ENCODE results near the gene PPARG. TPM values are rescaled to one million over a fixed set of nuclear protein-coding genes. Genes with fewer than 3 reads are reported as not detected.

The PPARG gene
- total and polyA plus RNA-seq, 10 of the 15 experiments (the other 5 are each of a cell fraction or from before 2014, with no cell fraction given) = 0.06 to 0.86 (median 0.12) TPM; not detected in 5

- no peak for TF ChIP-seq BCLAF1 (IDR thresholded peaks at IDR 0.05)
- no peak for TF ChIP-seq CHD2 (IDR thresholded peaks at IDR 0.05; ENCODE audit: borderline replicate concordance, low read depth, low read length)
Observed at GRCh38 chr3:12369598-12369997, 80.7 kb downstream of the PPARG start (continued).

GRCh38 chr3:12370758-12371157, 81.9 kb downstream of the PPARG start:
- Histone ChIP-seq H3K79me2 (ENCODE audit: control insufficient read depth, insufficient read depth, low read length) (no peaks in the 10 kb centered on the region), H3K9me3 (replicated peaks; ENCODE audit: control insufficient read depth, insufficient read depth, low read length) (no peaks in the 10 kb centered on the region), H3K27ac (ENCODE audit: control insufficient read depth, insufficient read depth) (no peak overlapping the region), H4K20me1 (ENCODE audit: control insufficient read depth, insufficient read depth) (no peaks in the 10 kb centered on the region), H3K4me2 (ENCODE audit: control insufficient read depth, insufficient read depth) (no peak overlapping the region), H3K36me3 (ENCODE audit: control insufficient read depth in 2 of 2, insufficient read depth in 2 of 2, low read length in 1 of 2) (no peaks in the 10 kb centered on the region), H3K4me1 (ENCODE audit: control insufficient read depth, insufficient read depth, low read length) (no peaks in the 10 kb centered on the region), H3K9ac (ENCODE audit: control insufficient read depth, insufficient read depth, low read length) (no peak overlapping the region), H3K27me3 (replicated peaks in 1 of 2; ENCODE audit: control insufficient read depth in 2 of 2, insufficient read depth in 2 of 2, low read length in 1 of 2) (no peaks in the 10 kb centered on the region; a peak in 2 of 4 replicates), H3K4me3 (no peak overlapping the region), H2AFZ (ENCODE audit: control insufficient read depth, low read depth, low read length) (no peak overlapping the region)
- in situ Hi-C loops (cut with MboI) (no loop called here), intact Hi-C loops (cut with micrococcal nuclease; ENCODE audit: unreplicated experiment) (no loop called here)
- RAD21 ChIA-PET (ENCODE audit: unreplicated experiment) = interaction anchor here (1.1 kb wide), 1 partner anchor 232 kb away, joined by 3 read pairs; no protein-coding TSS in a partner anchor
- 58% methylated on average over 2 of the region's 2 CpGs for WGBS (ENCODE audit: insufficient coverage, insufficient replicate concordance, low lambda C conversion rate, missing lambda C conversion rate)
- SMC1A ChIA-PET (ENCODE audit: uncharacterized antibody, unreplicated experiment) = interaction anchor here (1.3 kb wide), 1 partner anchor 109 kb away, joined by 3 read pairs; no protein-coding TSS in a partner anchor
- POLR2A ChIA-PET = no interaction called here
- FAIRE-seq = no peak
- CTCF ChIA-PET = no interaction called here
- peak; percentile 44; the same call in 2 of the 3 replicates for ATAC-seq
- DNase-seq (ENCODE audit: low read depth, low spot score) = no peak
- no TSS peak for BruUV-seq (replicated peaks)
- no peak for TF ChIP-seq HDAC2 (IDR thresholded peaks at IDR 0.05)
- no peak for TF ChIP-seq SMAD1 (IDR thresholded peaks at IDR 0.05; ENCODE audit: low read depth, partially characterized antibody)
- TF ChIP-seq SMC3 (IDR thresholded peaks at IDR 0.05; ENCODE audit: borderline replicate concordance, low read length) = no peak
- no peak for TF ChIP-seq ATF2 (IDR thresholded peaks at IDR 0.05; ENCODE audit: low read length)
- no peak for TF ChIP-seq KDM1A (IDR thresholded peaks at IDR 0.05; ENCODE audit: borderline replicate concordance)
- TF ChIP-seq PRDM15 (CRISPR knock-in tag; IDR thresholded peaks at IDR 0.05) = no peak
- TF ChIP-seq USF1 (IDR thresholded peaks at IDR 0.05; ENCODE audit: borderline replicate concordance, extremely low read length, insufficient read depth, low read depth, low read length) = no peak
- TF ChIP-seq FOXK2 (IDR thresholded peaks at IDR 0.05) = no peak
- no peak for TF ChIP-seq PAX5 (IDR thresholded peaks at IDR 0.05; ENCODE audit: borderline replicate concordance, low read depth, low read length)
- no peak for TF ChIP-seq ZZZ3 (IDR thresholded peaks at IDR 0.05; ENCODE audit: control insufficient read depth, insufficient read length, low read depth)
- TF ChIP-seq POLR2A (IDR thresholded peaks at IDR 0.05; ENCODE audit: low read depth, low read length) = no peak
- no peak for TF ChIP-seq TCF3 (IDR thresholded peaks at IDR 0.05; ENCODE audit: borderline replicate concordance, insufficient read depth, low read depth, low read length)
